Ishikawa (cell line): ENCODE results near the gene RBP3.

ENCODE experiments used
- CEBPB ChIP-seq: IDR thresholded peaks from 2 replicates; pipeline ENCODE4 v1.6.1; 2012
- CREB1 ChIP-seq: IDR thresholded peaks from 2 replicates; pipeline ENCODE4 v1.6.1; 2012; ENCODE audit warnings: low read depth
- EGR1 ChIP-seq: IDR thresholded peaks from 2 replicates; pipeline ENCODE4 v1.6.1; 2012
- EP300 ChIP-seq: IDR thresholded peaks from 2 replicates; pipeline ENCODE4 v1.6.1; 2012; ENCODE audit warnings: borderline replicate concordance
- FOXM1 ChIP-seq: IDR thresholded peaks from 2 replicates; pipeline ENCODE4 v1.6.1; 2012; ENCODE audit warnings: low read depth, borderline replicate concordance
- MAX ChIP-seq: IDR thresholded peaks from 2 replicates; pipeline ENCODE4 v1.6.1; 2012
- NFIC ChIP-seq: IDR thresholded peaks from 2 replicates; pipeline ENCODE4 v1.6.1; 2012
- RAD21 ChIP-seq: IDR thresholded peaks from 2 replicates; pipeline ENCODE4 v1.6.1; 2012; ENCODE audit warnings: low read depth
- REST ChIP-seq: IDR thresholded peaks from 2 replicates; pipeline ENCODE4 v1.6.1; 2012; ENCODE audit warnings: low read depth, mild to moderate bottlenecking
- TAF1 ChIP-seq: IDR thresholded peaks from 2 replicates; pipeline ENCODE4 v1.6.1; 2012; ENCODE audit warnings: low read depth, mild to moderate bottlenecking
- TCF12 ChIP-seq: IDR thresholded peaks from 2 replicates; pipeline ENCODE4 v1.6.1; 2012; ENCODE audit warnings: low read depth
- TEAD4 ChIP-seq: IDR thresholded peaks from 2 replicates; pipeline ENCODE4 v1.6.1; 2012
- YY1 ChIP-seq: IDR thresholded peaks from 2 replicates; pipeline ENCODE4 v1.6.1; 2012; ENCODE audit warnings: low read depth
- ZBTB7A ChIP-seq: IDR thresholded peaks from 2 replicates; pipeline ENCODE4 v1.6.1; 2012; ENCODE audit warnings: low read depth
- TF ChIP-seq, protein P1 (sequence below): IDR thresholded peaks from 2 replicates; pipeline ENCODE4 v1.6.1; 2012

The RBP3 gene

DNA sequence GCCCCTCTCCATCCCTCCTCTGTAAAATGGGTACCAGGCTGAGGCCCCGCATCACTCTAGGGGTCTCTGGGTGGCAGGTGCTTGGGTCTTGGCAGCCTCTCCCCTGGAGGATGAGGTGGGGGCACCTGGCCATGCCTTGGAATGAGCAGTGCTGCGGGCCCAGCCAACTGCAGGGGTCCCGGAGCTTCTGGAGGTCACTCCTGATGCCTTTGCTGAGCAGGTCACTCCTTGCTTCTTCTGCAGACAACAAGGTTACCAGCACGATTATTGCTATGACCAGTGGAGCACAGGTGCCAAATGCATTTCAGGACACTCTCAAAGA lies 58.3 kb downstream of the RBP3 start:
- TF ChIP-seq FOXM1: no peak
- TF ChIP-seq RAD21: no peak
- TF ChIP-seq ZBTB7A: no peak
- TF ChIP-seq, protein P1, sequence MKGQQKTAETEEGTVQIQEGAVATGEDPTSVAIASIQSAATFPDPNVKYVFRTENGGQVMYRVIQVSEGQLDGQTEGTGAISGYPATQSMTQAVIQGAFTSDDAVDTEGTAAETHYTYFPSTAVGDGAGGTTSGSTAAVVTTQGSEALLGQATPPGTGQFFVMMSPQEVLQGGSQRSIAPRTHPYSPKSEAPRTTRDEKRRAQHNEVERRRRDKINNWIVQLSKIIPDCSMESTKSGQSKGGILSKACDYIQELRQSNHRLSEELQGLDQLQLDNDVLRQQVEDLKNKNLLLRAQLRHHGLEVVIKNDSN: no peak
- TF ChIP-seq TAF1: no peak
- no peak for TF ChIP-seq TEAD4
- no peak for TF ChIP-seq REST
- no peak for TF ChIP-seq EGR1
- no peak for TF ChIP-seq CEBPB
- no peak; the same call in 1 of the 2 replicates for TF ChIP-seq NFIC
- TF ChIP-seq CREB1: no peak
- no peak for TF ChIP-seq MAX
- no peak for TF ChIP-seq EP300
- TF ChIP-seq TCF12: no peak
- TF ChIP-seq YY1: no peak

DNA sequence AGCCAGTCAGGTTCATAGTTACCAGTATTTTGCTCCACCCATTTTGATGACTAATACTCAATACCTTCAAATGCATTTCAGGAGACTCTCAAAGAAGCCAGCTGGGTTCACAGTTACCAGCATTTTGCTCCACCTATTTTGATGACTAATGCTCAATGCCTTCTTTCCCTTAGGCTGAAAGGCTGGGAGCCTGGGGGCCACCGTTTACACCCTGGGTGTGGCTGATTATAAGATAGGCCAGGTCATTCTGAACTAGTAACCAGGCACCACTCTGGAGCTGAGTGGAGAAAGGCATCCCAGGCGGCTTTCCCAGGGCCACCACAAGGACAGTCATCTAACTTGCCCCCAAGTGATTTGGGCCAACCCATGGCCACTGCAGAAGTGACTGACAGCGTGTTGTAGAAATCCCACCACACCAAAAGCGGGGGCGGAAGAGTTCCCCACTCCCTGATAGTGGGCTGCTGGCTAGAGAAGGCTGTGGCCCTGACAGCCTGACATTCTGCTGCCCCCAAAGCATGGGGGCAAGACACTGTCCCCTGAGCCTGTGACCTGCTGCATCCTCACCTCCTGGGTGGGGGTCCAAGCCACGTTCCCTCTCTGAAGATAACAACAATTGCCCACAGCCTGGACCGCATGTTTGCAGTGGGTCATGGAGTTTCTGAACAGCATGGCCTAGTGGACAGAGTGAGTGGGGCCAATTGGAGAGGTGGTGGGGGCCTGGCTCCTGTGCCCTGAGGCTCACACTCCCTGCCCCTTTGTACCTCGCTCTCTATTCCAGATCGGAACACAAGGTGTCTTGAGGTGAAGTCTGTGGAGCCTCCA lies 58.9 kb downstream of the RBP3 start:
- no peak for TF ChIP-seq EGR1
- no peak for TF ChIP-seq RAD21
- TF ChIP-seq FOXM1: peak; percentile 75; the same call in 1 of the 2 replicates
- TF ChIP-seq REST: no peak
- TF ChIP-seq EP300: peak; percentile 84
- peak; percentile 76 for TF ChIP-seq TEAD4
- TF ChIP-seq TCF12: peak; percentile 85
- TF ChIP-seq, protein P1: no peak
- peak; percentile 31 for TF ChIP-seq NFIC
- no peak for TF ChIP-seq CEBPB
- TF ChIP-seq YY1: no peak
- no peak for TF ChIP-seq TAF1
- TF ChIP-seq MAX: no peak
- TF ChIP-seq ZBTB7A: 0 out of 2 replicates have a peak, but pooled peaks have one; percentile 43
- no peak for TF ChIP-seq CREB1
